HepG2 (cell line): Measurements from ENCODE around the gene CRNKL1. TPM values are rescaled to one million over a fixed set of nuclear protein-coding genes. Genes with fewer than 3 reads are reported as not detected.

Source experiments
- ADNP ChIP-seq: sonication (generic); formaldehyde crosslinking; IDR thresholded peaks from 2 replicates; pipeline ENCODE4 v1.4.0; 2020; ENCODE audit warnings: missing genetic modification reagents
- KDM3A ChIP-seq: IDR thresholded peaks from 2 replicates; pipeline ENCODE4 v1.6.1; 2018; ENCODE audit warnings: low read depth, missing compliant biosample characterization
- MIER2 ChIP-seq: IDR thresholded peaks from 2 replicates; pipeline ENCODE4 v1.6.1; 2016; ENCODE audit warnings: missing biosample characterization, missing genetic modification reagents
- SRSF9 ChIP-seq: fragments of 200-400 bp; formaldehyde crosslinking; IDR thresholded peaks from 2 replicates; pipeline ENCODE4 v1.6.1; 2018; ENCODE audit warnings: borderline replicate concordance, mild to moderate bottlenecking, low read depth, low read length; ENCODE audit not compliant: insufficient read depth, poor library complexity, severe bottlenecking
- ZFP62 ChIP-seq: sonication (generic); formaldehyde crosslinking; IDR thresholded peaks from 2 replicates; pipeline ENCODE4 v1.4.0; 2020; ENCODE audit warnings: missing genetic modification reagents
- ZNF577 ChIP-seq: sonication (generic); formaldehyde crosslinking; IDR thresholded peaks from 2 replicates; pipeline ENCODE4 v1.4.0; 2020; ENCODE audit warnings: mild to moderate bottlenecking, low read depth, missing genetic modification reagents, borderline replicate concordance
- ZNF782 ChIP-seq: sonication (generic); formaldehyde crosslinking; IDR thresholded peaks from 2 replicates; pipeline ENCODE4 v1.4.0; 2020; ENCODE audit warnings: missing genetic modification reagents, mild to moderate bottlenecking, borderline replicate concordance
- polyA plus RNA-seq, 8 experiments: library from polyadenylated mRNA; depleted of rRNA in 3 of 8; stranded (reverse) in 7 of 8; unstranded in 1 of 8; fragments of >200 nt; fragmentation: Illumina TruSeq in 4 of 8; extraction: Trizol in 4 of 8; gene quantifications; 2 replicates each; pipeline versions ENCODE4 v1.2.1 to v1.2.3, GENCODE V29; 2011 to 2016; ENCODE audit warnings: low read depth in 4 of 8, missing spikeins in 1 of 8, mixed read lengths in 1 of 8; ENCODE audit not compliant: insufficient read depth in 1 of 8
- total RNA-seq, 5 experiments: library from RNA; depleted of rRNA; stranded (reverse); fragments of >200 nt; fragmentation: Illumina TruSeq; extraction: Trizol; gene quantifications; 2 replicates each; pipeline ENCODE4 v1.2.3, GENCODE V29; 2016; ENCODE audit warnings: low read depth in 1 of 5
- TF ChIP-seq, protein P1 (sequence below): sonication (generic); formaldehyde crosslinking; IDR thresholded peaks from 2 replicates; pipeline ENCODE4 v1.5.1; 2020; ENCODE audit warnings: missing genetic modification reagents, mild to moderate bottlenecking, borderline replicate concordance
- TF ChIP-seq, protein P2 (sequence below): sonication (generic); formaldehyde crosslinking; IDR thresholded peaks from 2 replicates; pipeline ENCODE4 v1.5.1; 2020; ENCODE audit warnings: missing genetic modification reagents, mild to moderate bottlenecking, borderline replicate concordance
- TF ChIP-seq, protein P3 (sequence below): sonication (generic); formaldehyde crosslinking; conservative IDR thresholded peaks from 2 replicates; pipeline ENCODE4 v1.4.0; 2020; ENCODE audit warnings: mild to moderate bottlenecking, missing genetic modification reagents, moderate library complexity
- TF ChIP-seq, protein P4 (sequence below): sonication (generic); formaldehyde crosslinking; IDR thresholded peaks from 2 replicates; pipeline ENCODE4 v1.4.0; 2020; ENCODE audit warnings: missing genetic modification reagents
- TF ChIP-seq, protein P5 (sequence below): IDR thresholded peaks from 2 replicates; pipeline ENCODE4 v1.6.1; 2016; ENCODE audit warnings: missing biosample characterization, missing genetic modification reagents, low read depth

The CRNKL1 gene
- total and polyA plus RNA-seq, 2 of the 13 experiments (the other 11 are each of a cell fraction or from before 2014, with no cell fraction given) = 12.3 to 64.5 TPM

DNA sequence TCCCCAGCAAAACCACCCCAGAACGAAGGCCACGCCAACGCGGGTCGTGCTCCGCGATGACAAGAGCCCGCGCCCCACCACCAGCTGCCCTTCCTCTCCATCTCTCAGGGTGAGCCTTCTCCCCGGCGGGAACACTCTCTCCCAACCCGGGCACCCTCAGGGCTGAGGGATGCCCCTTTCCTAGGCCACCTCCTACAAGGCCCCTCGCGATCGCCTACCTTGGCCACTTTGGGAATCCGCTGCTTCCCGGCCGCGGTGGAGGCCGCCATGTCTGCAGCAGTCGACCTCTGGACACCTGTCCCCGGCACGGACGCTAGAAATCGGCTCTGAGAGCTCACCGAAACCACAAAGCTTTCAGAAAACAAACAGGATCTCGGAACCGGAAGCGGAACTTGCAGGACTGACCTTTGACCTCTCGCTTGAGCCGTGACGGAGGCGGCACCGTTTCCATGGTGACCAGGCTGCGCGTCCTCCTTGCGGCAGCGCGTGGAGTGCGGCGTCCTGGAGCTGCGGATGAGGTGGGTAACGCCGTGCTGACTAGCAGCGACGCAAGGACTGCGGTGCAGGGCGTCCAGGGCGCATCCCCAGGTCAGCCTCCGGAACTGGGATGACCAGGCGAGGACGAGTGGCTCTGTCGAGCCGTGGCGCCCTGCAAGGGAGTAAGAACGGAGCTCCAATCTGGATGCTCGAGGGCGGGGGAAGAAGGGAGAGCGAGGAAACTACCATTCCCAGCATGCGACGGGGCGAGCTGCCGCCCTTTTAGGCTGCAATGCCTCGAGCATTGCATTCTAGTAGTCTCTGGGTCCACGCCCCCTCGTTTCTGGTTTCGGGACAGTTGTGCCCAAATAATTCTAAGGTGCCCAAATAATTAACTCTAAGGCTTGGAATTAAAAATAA, at the start of gene CRNKL1, which contains the start of gene CFAP61 (continued):
- TF ChIP-seq, protein P1, sequence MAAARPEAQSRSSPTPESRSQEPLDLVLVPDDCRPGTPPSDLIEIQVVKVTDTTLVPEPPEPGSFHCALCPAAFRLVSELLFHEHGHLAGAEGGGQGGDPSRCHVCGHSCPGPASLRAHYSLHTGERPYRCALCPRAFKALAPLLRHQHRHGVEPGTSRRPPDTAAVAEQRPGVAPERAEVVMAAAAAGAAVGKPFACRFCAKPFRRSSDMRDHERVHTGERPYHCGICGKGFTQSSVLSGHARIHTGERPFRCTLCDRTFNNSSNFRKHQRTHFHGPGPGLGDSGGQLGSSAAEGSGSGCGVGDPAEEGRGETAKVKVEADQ (CRISPR knock-in tag) = peak; percentile 92
- TF ChIP-seq ZNF577 = no peak
- TF ChIP-seq, protein P2, sequence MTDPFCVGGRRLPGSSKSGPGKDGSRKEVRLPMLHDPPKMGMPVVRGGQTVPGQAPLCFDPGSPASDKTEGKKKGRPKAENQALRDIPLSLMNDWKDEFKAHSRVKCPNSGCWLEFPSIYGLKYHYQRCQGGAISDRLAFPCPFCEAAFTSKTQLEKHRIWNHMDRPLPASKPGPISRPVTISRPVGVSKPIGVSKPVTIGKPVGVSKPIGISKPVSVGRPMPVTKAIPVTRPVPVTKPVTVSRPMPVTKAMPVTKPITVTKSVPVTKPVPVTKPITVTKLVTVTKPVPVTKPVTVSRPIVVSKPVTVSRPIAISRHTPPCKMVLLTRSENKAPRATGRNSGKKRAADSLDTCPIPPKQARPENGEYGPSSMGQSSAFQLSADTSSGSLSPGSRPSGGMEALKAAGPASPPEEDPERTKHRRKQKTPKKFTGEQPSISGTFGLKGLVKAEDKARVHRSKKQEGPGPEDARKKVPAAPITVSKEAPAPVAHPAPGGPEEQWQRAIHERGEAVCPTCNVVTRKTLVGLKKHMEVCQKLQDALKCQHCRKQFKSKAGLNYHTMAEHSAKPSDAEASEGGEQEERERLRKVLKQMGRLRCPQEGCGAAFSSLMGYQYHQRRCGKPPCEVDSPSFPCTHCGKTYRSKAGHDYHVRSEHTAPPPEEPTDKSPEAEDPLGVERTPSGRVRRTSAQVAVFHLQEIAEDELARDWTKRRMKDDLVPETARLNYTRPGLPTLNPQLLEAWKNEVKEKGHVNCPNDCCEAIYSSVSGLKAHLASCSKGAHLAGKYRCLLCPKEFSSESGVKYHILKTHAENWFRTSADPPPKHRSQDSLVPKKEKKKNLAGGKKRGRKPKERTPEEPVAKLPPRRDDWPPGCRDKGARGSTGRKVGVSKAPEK (CRISPR knock-in tag) = peak; percentile 88; the same call in 1 of the 2 replicates
- TF ChIP-seq, protein P3, sequence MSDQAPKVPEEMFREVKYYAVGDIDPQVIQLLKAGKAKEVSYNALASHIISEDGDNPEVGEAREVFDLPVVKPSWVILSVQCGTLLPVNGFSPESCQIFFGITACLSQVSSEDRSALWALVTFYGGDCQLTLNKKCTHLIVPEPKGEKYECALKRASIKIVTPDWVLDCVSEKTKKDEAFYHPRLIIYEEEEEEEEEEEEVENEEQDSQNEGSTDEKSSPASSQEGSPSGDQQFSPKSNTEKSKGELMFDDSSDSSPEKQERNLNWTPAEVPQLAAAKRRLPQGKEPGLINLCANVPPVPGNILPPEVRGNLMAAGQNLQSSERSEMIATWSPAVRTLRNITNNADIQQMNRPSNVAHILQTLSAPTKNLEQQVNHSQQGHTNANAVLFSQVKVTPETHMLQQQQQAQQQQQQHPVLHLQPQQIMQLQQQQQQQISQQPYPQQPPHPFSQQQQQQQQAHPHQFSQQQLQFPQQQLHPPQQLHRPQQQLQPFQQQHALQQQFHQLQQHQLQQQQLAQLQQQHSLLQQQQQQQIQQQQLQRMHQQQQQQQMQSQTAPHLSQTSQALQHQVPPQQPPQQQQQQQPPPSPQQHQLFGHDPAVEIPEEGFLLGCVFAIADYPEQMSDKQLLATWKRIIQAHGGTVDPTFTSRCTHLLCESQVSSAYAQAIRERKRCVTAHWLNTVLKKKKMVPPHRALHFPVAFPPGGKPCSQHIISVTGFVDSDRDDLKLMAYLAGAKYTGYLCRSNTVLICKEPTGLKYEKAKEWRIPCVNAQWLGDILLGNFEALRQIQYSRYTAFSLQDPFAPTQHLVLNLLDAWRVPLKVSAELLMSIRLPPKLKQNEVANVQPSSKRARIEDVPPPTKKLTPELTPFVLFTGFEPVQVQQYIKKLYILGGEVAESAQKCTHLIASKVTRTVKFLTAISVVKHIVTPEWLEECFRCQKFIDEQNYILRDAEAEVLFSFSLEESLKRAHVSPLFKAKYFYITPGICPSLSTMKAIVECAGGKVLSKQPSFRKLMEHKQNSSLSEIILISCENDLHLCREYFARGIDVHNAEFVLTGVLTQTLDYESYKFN (CRISPR knock-in tag) = peak; percentile 81
- TF ChIP-seq ZNF782 (CRISPR knock-in tag) = peak; percentile 54; the same call in 1 of the 2 replicates
- TF ChIP-seq, protein P4, sequence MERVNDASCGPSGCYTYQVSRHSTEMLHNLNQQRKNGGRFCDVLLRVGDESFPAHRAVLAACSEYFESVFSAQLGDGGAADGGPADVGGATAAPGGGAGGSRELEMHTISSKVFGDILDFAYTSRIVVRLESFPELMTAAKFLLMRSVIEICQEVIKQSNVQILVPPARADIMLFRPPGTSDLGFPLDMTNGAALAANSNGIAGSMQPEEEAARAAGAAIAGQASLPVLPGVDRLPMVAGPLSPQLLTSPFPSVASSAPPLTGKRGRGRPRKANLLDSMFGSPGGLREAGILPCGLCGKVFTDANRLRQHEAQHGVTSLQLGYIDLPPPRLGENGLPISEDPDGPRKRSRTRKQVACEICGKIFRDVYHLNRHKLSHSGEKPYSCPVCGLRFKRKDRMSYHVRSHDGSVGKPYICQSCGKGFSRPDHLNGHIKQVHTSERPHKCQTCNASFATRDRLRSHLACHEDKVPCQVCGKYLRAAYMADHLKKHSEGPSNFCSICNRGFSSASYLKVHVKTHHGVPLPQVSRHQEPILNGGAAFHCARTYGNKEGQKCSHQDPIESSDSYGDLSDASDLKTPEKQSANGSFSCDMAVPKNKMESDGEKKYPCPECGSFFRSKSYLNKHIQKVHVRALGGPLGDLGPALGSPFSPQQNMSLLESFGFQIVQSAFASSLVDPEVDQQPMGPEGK (CRISPR knock-in tag) = peak; percentile 57
- peak; percentile 81 for TF ChIP-seq MIER2
- TF ChIP-seq ZFP62 (CRISPR knock-in tag) = no peak
- no peak for TF ChIP-seq SRSF9
- no peak for TF ChIP-seq ADNP (CRISPR knock-in tag)
- TF ChIP-seq KDM3A (CRISPR knock-in tag) = peak; percentile 91; the same call in 1 of the 2 replicates
- TF ChIP-seq, protein P5, sequence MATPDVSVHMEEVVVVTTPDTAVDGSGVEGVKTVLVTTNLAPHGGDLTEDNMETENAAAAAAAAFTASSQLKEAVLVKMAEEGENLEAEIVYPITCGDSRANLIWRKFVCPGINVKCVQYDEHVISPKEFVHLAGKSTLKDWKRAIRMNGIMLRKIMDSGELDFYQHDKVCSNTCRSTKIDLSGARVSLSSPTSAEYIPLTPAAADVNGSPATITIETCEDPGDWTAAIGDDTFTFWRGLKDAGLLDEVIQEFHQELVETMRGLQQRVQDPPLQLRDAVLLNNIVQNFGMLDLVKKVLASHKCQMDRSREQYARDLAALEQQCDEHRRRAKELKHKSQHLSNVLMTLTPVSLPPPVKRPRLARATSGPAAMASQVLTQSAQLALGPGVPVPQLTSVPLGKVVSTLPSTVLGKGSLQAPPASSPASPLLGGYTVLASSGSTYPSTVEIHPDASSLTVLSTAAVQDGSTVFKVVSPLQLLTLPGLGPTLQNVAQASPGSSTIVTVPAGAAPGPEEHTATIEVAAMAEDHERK (CRISPR knock-in tag) = peak; percentile 89
